HepG2 (cell line): ENCODE measurements around the gene KDM3A. TPM values are rescaled to one million over a fixed set of nuclear protein-coding genes. Genes with fewer than 3 reads are reported as not detected.

Experiments used
- ATAC-seq: fragments of 200-7000 bp; cut with Tn5 transposase; 3 replicates; pipeline ENCODE4 v1.9.1; 2020; ENCODE audit warnings: mild to moderate bottlenecking, moderate library complexity
- BruUV-seq: library from RNA; stranded (reverse); fragments of 400-500 nt; replicated peaks from 2 replicates; lab custom pipeline; 2021; lab: Mats Ljungman, UMichigan
- CTCF ChIA-PET: fragments of 300-600 bp; formaldehyde crosslinking; extraction: SDS; loops from one replicate; lab custom pipeline; 2021; ENCODE audit warnings: low total read pairs, inconsistent platforms, low intra/inter-chr PET ratio; lab: Yijun Ruan, JAX
- POLR2A ChIA-PET: fragments of 350-600 bp; sonication (Branson Sonifier 250); formaldehyde crosslinking; loops from one replicate; lab custom pipeline; 2020; ENCODE audit warnings: antibody characterized with exemption, inconsistent platforms; lab: Yijun Ruan, JAX
- DNase-seq: peaks from one replicate; pipeline ENCODE4 v3.0.0-alpha.2; 2015; ENCODE audit warnings: low spot score
- FAIRE-seq: peaks from 3 replicates; lab custom pipeline; 2011; peaks lifted over from hg19 to GRCh38; lab: Jason Lieb, UNC
- H2AFZ ChIP-seq: one replicate; pipeline ENCODE4 v1.6.1; 2011; ENCODE audit warnings: low read length, inconsistent platforms
- H3K27ac ChIP-seq: fragments of 300-600 bp; 3 replicates; pipeline ENCODE4 v1.8.0; 2011; ENCODE audit warnings: mixed run types, mild to moderate bottlenecking, mixed read lengths, low read length, inconsistent platforms; ENCODE audit not compliant: insufficient read depth; ENCODE audit errors: extremely low read length
- H3K27me3 ChIP-seq, 2 experiments: fragments of 200-600 bp in 1 of 2; 2 replicates in 1 of 2; 3 replicates in 1 of 2; pipeline versions ENCODE4 v1.6.0 to v1.8.0; 2011; ENCODE audit warnings: low read length in 2 of 2, mild to moderate bottlenecking in 2 of 2, moderate library complexity in 2 of 2, inconsistent platforms in 1 of 2; ENCODE audit not compliant: insufficient read depth in 2 of 2, control insufficient read depth in 1 of 2
- H3K36me3 ChIP-seq, 2 experiments: fragments of 200-600 bp in 1 of 2; replicated peaks in 1 of 2; 2 replicates in 1 of 2; 3 replicates in 1 of 2; pipeline versions ENCODE4 v1.5.1 to v1.8.0; 2011; ENCODE audit warnings: low read length in 2 of 2, inconsistent platforms in 1 of 2; ENCODE audit not compliant: insufficient read depth in 2 of 2, control insufficient read depth in 1 of 2
- H3K4me1 ChIP-seq: 2 replicates; pipeline ENCODE4 v1.5.1; 2012; ENCODE audit warnings: low read length, inconsistent platforms; ENCODE audit not compliant: insufficient read depth
- H3K4me2 ChIP-seq: 2 replicates; pipeline ENCODE4 v1.6.0; 2011; ENCODE audit warnings: low read depth, low read length, inconsistent platforms
- H3K4me3 ChIP-seq, 3 experiments: fragments of 200-600 bp in 1 of 3; sonication (generic), shearing (Covaris generic) in 1 of 3; replicated peaks in 1 of 3; 2 replicates each; pipeline ENCODE4 v1.5.1; 2011 to 2016; ENCODE audit warnings: low read length in 3 of 3, inconsistent platforms in 2 of 3, low read depth in 2 of 3, mild to moderate bottlenecking in 2 of 3, control low read depth in 1 of 3, mixed read lengths in 1 of 3; ENCODE audit not compliant: insufficient read depth in 1 of 3
- H3K79me2 ChIP-seq: one replicate; pipeline ENCODE4 v1.6.1; 2011; ENCODE audit warnings: low read length, inconsistent platforms; ENCODE audit not compliant: insufficient read depth
- H3K9ac ChIP-seq: 2 replicates; pipeline ENCODE4 v1.6.0; 2011; ENCODE audit warnings: mild to moderate bottlenecking, low read depth, low read length, inconsistent platforms; ENCODE audit not compliant: insufficient read depth
- H3K9me3 ChIP-seq: 2 replicates; pipeline ENCODE4 v1.5.1; 2012; ENCODE audit warnings: mild to moderate bottlenecking, low read length
- H4K20me1 ChIP-seq: 2 replicates; pipeline ENCODE4 v1.6.0; 2011; ENCODE audit warnings: inconsistent platforms, mild to moderate bottlenecking, low read length, moderate library complexity; ENCODE audit not compliant: insufficient read depth
- AHR ChIP-seq: IDR thresholded peaks from 2 replicates; pipeline ENCODE4 v1.6.1; 2018; ENCODE audit warnings: missing genetic modification reagents, missing compliant biosample characterization
- ATF7-NPFF ChIP-seq: sonication (generic); formaldehyde crosslinking; IDR thresholded peaks from 2 replicates; pipeline ENCODE4 v1.8.1; 2023; ENCODE audit warnings: mild to moderate bottlenecking, low read depth, missing genetic modification reagents, moderate library complexity
- DNMT1 ChIP-seq: sonication (generic); formaldehyde crosslinking; IDR thresholded peaks from 2 replicates; pipeline ENCODE4 v1.5.1; 2020; ENCODE audit warnings: mild to moderate bottlenecking, missing genetic modification reagents
- DR1 ChIP-seq: sonication (generic); formaldehyde crosslinking; IDR thresholded peaks from 2 replicates; pipeline ENCODE4 v1.8.0; 2021; ENCODE audit warnings: mild to moderate bottlenecking, missing genetic modification reagents, inconsistent platforms
- FOSL2 ChIP-seq: sonication (generic); formaldehyde crosslinking; IDR thresholded peaks from 2 replicates; pipeline ENCODE4 v1.4.0; 2020; ENCODE audit warnings: missing genetic modification reagents
- GFI1 ChIP-seq: sonication (generic); formaldehyde crosslinking; IDR thresholded peaks from 2 replicates; pipeline ENCODE4 v1.5.0; 2020; ENCODE audit warnings: missing genetic modification reagents, mild to moderate bottlenecking, borderline replicate concordance
- HDAC1 ChIP-seq: sonication (generic); formaldehyde crosslinking; IDR thresholded peaks from 2 replicates; pipeline ENCODE4 v1.5.1; 2020; ENCODE audit warnings: mild to moderate bottlenecking, missing genetic modification reagents
- PTBP1 ChIP-seq: fragments of 200-400 bp; formaldehyde crosslinking; IDR thresholded peaks from 2 replicates; pipeline ENCODE4 v1.6.1; 2018; ENCODE audit warnings: low read length, low read depth; ENCODE audit not compliant: poor library complexity, severe bottlenecking
- REPIN1 ChIP-seq: sonication (generic); formaldehyde crosslinking; IDR thresholded peaks from 2 replicates; pipeline ENCODE4 v1.8.0; 2022; ENCODE audit warnings: missing genetic modification reagents, low read depth, mild to moderate bottlenecking, borderline replicate concordance
- SAP130 ChIP-seq: IDR thresholded peaks from 2 replicates; pipeline ENCODE4 v1.6.1; 2016; ENCODE audit warnings: low read depth
- SIN3B ChIP-seq: fragments of 150-350 bp; IDR thresholded peaks from 2 replicates; pipeline ENCODE4 v1.6.1; 2014; ENCODE audit warnings: low read length
- SMC3 ChIP-seq: IDR thresholded peaks from 2 replicates; pipeline ENCODE4 v1.6.1; 2011; ENCODE audit warnings: low read length, improper control_type of control experiment
- ZFX ChIP-seq: sonication (generic); formaldehyde crosslinking; IDR thresholded peaks from 2 replicates; pipeline ENCODE4 v1.4.0; 2020; ENCODE audit warnings: mild to moderate bottlenecking, low read depth, missing genetic modification reagents, moderate library complexity
- ZKSCAN5 ChIP-seq: sonication (generic); formaldehyde crosslinking; IDR thresholded peaks from 2 replicates; pipeline ENCODE4 v1.5.1; 2020; ENCODE audit warnings: mild to moderate bottlenecking, missing genetic modification reagents
- ZNF138 ChIP-seq: sonication (generic); formaldehyde crosslinking; IDR thresholded peaks from 2 replicates; pipeline ENCODE4 v1.5.0; 2020; ENCODE audit warnings: mild to moderate bottlenecking, low read depth, missing genetic modification reagents
- ZNF205 ChIP-seq: IDR thresholded peaks from 2 replicates; pipeline ENCODE4 v1.6.1; 2018; ENCODE audit warnings: missing biosample characterization, missing genetic modification reagents
- ZNF335 ChIP-seq: sonication (generic); formaldehyde crosslinking; IDR thresholded peaks from 2 replicates; pipeline ENCODE4 v1.4.0; 2020; ENCODE audit warnings: missing genetic modification reagents
- ZNF674 ChIP-seq: sonication (generic); formaldehyde crosslinking; IDR thresholded peaks from 2 replicates; pipeline ENCODE4 v1.5.0; 2020; ENCODE audit warnings: low read depth, mild to moderate bottlenecking, missing genetic modification reagents
- ZNF724P ChIP-seq: sonication (generic); formaldehyde crosslinking; IDR thresholded peaks from 2 replicates; pipeline ENCODE4 v1.8.0; 2022; ENCODE audit warnings: missing genetic modification reagents, borderline replicate concordance
- WGBS: methylation state at CpG from one replicate; pipeline ENCODE4 v1.1.6; 2017; ENCODE audit warnings: low lambda C conversion rate; 5-methylcytosine and 5-hydroxymethylcytosine counted together
- in situ Hi-C: cut with HindIII; loops from 2 replicates; pipeline ENCODE4 v1.10.0; 2017; ENCODE audit warnings: low pct_unique_long_range_greater_than_20kb; ENCODE audit not compliant: extremely low pct_ligation_motif_present
- intact Hi-C: fragments of 100-400 bp; cut with micrococcal nuclease; formaldehyde crosslinking; loops from one replicate; pipeline ENCODE4 v1.10.0; 2022; ENCODE audit not compliant: unreplicated experiment
- polyA plus RNA-seq, 8 experiments: library from polyadenylated mRNA; depleted of rRNA in 3 of 8; stranded (reverse) in 7 of 8; unstranded in 1 of 8; fragments of >200 nt; fragmentation: Illumina TruSeq in 4 of 8; extraction: Trizol in 4 of 8; gene quantifications; 2 replicates each; pipeline versions ENCODE4 v1.2.1 to v1.2.3, GENCODE V29; 2011 to 2016; ENCODE audit warnings: low read depth in 4 of 8, missing spikeins in 1 of 8, mixed read lengths in 1 of 8; ENCODE audit not compliant: insufficient read depth in 1 of 8
- total RNA-seq, 5 experiments: library from RNA; depleted of rRNA; stranded (reverse); fragments of >200 nt; fragmentation: Illumina TruSeq; extraction: Trizol; gene quantifications; 2 replicates each; pipeline ENCODE4 v1.2.3, GENCODE V29; 2016; ENCODE audit warnings: low read depth in 1 of 5
- TF ChIP-seq, protein P1 (sequence below): IDR thresholded peaks from 2 replicates; pipeline ENCODE4 v1.6.1; 2012; ENCODE audit warnings: low read depth, low read length, improper control_type of control experiment
- TF ChIP-seq, protein P2 (sequence below): sonication (generic); formaldehyde crosslinking; IDR thresholded peaks from 2 replicates; pipeline ENCODE4 v1.4.0; 2020; ENCODE audit warnings: low read depth, mild to moderate bottlenecking, missing genetic modification reagents

KDM3A gene
- total and polyA plus RNA-seq, 2 of the 13 experiments (the other 11 are each of a cell fraction or from before 2014, with no cell fraction given): 21.0 to 70.2 TPM

DNA sequence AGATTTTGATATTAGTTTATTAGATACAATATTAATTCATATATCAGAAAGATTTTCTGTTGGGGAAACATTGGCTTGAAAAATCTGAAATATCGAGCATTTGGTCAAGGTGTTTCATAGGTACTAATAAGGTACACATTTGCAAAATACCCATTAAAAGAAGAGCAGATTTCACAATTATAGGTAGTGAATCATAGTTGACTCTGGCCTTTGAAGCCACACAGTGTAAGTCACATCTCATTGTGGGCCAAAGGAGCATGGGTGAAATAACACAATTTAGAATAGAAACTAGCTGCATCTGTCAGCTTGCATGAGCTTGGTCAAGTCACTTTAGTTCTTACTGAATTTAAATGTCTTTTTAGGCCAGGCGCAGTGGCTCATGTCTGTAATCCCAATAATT lies 4.9 kb downstream of the KDM3A start:
- CTCF ChIA-PET: no interaction called here
- intact Hi-C loops (no loop called here), in situ Hi-C loops (no loop called here)
- H3K27me3 ChIP-seq: no peaks in the 10 kb centered on the region; a peak in 1 of 5 replicates
- H3K36me3 ChIP-seq: peaks cover 24 to 75% of the 10 kb centered on the region in 2 experiments
- H3K27ac ChIP-seq: no peak overlapping the region
- no peaks in the 10 kb centered on the region for H3K9me3 ChIP-seq
- H2AFZ ChIP-seq: no peak overlapping the region
- POLR2A ChIA-PET: no interaction called here
- no peak overlapping the region for H3K4me3 ChIP-seq
- FAIRE-seq: no peak
- 90% methylated on average over 2 of the region's 2 CpGs for WGBS
- no peak for ATAC-seq
- H3K4me2 ChIP-seq: no peak overlapping the region
- H3K79me2 ChIP-seq: peaks cover 83% of the 10 kb centered on the region
- peaks cover 70% of the 10 kb centered on the region for H4K20me1 ChIP-seq
- H3K4me1 ChIP-seq: peaks cover 70% of the 10 kb centered on the region
- BruUV-seq: no TSS peak
- DNase-seq: peak; percentile 21
- no peak overlapping the region for H3K9ac ChIP-seq
- TF ChIP-seq, protein P1, sequence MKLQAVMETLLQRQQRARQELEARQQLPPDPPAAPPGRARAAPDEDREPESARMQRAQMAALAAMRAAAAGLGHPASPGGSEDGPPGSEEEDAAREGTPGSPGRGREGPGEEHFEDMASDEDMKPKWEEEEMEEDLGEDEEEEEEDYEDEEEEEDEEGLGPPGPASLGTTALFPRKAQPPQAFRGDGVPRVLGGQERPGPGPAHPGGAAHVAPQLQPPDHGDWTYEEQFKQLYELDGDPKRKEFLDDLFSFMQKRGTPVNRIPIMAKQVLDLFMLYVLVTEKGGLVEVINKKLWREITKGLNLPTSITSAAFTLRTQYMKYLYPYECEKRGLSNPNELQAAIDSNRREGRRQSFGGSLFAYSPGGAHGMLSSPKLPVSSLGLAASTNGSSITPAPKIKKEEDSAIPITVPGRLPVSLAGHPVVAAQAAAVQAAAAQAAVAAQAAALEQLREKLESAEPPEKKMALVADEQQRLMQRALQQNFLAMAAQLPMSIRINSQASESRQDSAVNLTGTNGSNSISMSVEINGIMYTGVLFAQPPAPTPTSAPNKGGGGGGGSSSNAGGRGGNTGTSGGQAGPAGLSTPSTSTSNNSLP: peak; percentile 38; the same call in 1 of the 2 replicates
- 0 out of 2 replicates have a peak, but pooled peaks have one; percentile 11 for TF ChIP-seq SMC3
- TF ChIP-seq PTBP1: no peak
- no peak for TF ChIP-seq REPIN1 (CRISPR knock-in tag)
- no peak for TF ChIP-seq ZKSCAN5 (CRISPR knock-in tag)
- TF ChIP-seq ZFX (CRISPR knock-in tag): no peak
- no peak for TF ChIP-seq DNMT1 (CRISPR knock-in tag)
- no peak for TF ChIP-seq SIN3B
- TF ChIP-seq SAP130 (CRISPR knock-in tag): peak; percentile 56
- TF ChIP-seq ATF7-NPFF (CRISPR knock-in tag): no peak
- no peak for TF ChIP-seq HDAC1 (CRISPR knock-in tag)
- TF ChIP-seq, protein P2, sequence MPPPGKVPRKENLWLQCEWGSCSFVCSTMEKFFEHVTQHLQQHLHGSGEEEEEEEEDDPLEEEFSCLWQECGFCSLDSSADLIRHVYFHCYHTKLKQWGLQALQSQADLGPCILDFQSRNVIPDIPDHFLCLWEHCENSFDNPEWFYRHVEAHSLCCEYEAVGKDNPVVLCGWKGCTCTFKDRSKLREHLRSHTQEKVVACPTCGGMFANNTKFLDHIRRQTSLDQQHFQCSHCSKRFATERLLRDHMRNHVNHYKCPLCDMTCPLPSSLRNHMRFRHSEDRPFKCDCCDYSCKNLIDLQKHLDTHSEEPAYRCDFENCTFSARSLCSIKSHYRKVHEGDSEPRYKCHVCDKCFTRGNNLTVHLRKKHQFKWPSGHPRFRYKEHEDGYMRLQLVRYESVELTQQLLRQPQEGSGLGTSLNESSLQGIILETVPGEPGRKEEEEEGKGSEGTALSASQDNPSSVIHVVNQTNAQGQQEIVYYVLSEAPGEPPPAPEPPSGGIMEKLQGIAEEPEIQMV (CRISPR knock-in tag): no peak
- no peak for TF ChIP-seq ZNF138 (CRISPR knock-in tag)
- TF ChIP-seq ZNF335: no peak
- no peak for TF ChIP-seq ZNF674 (CRISPR knock-in tag)
- TF ChIP-seq GFI1: no peak
- TF ChIP-seq ZNF724P (CRISPR knock-in tag): no peak
- no peak for TF ChIP-seq ZNF205 (CRISPR knock-in tag)
- TF ChIP-seq AHR: no peak
- peak; percentile 62 for TF ChIP-seq FOSL2
- no peak for TF ChIP-seq DR1 (CRISPR knock-in tag)
